Subcutaneous adipose tissue (tissue), 4 donors: Measurements from ENCODE around the gene ARMC7. TPM values are rescaled to one million over a fixed set of nuclear protein-coding genes. Genes with fewer than 3 reads are reported as not detected.

Experiments
- total RNA-seq, 4 donors: library from RNA; depleted of rRNA; stranded (reverse); fragments of >200 nt; gene quantifications; one replicate each; pipeline ENCODE4 v1.1.0, GENCODE V29; 2016
- TF ChIP-seq, protein P1 (sequence below): fragments of 450-650 bp; IDR thresholded peaks from one replicate; pipeline ENCODE4 v1.5.1; 2016; ENCODE audit warnings: low read depth, mild to moderate bottlenecking, control low read depth, antibody characterized with exemption, moderate library complexity

Gene ARMC7
- total RNA-seq, 4 donors from 2014 or later, result 3.1 to 7.0 (median 6.1) TPM

DNA sequence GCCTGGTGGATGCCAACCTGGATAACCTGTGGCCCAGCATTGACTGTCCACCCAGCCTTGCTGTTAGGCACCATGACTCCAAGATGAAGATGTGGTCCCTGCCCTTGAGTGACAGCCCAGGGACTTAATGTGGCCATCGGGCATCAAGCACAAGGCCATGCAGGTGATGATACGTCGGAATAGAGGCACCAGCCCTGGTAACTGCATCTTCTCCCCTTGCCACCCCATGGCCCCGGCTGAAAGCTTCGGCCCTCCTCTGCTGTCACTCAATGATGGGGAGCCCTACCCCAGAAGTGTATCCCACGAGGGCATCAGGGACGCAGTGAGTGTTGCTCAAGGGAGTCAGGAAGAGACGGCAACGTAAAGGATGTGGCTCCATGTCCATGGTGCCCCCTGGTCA lies 19.8 kb downstream of the ARMC7 start:
- TF ChIP-seq, protein P1, sequence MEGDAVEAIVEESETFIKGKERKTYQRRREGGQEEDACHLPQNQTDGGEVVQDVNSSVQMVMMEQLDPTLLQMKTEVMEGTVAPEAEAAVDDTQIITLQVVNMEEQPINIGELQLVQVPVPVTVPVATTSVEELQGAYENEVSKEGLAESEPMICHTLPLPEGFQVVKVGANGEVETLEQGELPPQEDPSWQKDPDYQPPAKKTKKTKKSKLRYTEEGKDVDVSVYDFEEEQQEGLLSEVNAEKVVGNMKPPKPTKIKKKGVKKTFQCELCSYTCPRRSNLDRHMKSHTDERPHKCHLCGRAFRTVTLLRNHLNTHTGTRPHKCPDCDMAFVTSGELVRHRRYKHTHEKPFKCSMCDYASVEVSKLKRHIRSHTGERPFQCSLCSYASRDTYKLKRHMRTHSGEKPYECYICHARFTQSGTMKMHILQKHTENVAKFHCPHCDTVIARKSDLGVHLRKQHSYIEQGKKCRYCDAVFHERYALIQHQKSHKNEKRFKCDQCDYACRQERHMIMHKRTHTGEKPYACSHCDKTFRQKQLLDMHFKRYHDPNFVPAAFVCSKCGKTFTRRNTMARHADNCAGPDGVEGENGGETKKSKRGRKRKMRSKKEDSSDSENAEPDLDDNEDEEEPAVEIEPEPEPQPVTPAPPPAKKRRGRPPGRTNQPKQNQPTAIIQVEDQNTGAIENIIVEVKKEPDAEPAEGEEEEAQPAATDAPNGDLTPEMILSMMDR, result no peak

DNA sequence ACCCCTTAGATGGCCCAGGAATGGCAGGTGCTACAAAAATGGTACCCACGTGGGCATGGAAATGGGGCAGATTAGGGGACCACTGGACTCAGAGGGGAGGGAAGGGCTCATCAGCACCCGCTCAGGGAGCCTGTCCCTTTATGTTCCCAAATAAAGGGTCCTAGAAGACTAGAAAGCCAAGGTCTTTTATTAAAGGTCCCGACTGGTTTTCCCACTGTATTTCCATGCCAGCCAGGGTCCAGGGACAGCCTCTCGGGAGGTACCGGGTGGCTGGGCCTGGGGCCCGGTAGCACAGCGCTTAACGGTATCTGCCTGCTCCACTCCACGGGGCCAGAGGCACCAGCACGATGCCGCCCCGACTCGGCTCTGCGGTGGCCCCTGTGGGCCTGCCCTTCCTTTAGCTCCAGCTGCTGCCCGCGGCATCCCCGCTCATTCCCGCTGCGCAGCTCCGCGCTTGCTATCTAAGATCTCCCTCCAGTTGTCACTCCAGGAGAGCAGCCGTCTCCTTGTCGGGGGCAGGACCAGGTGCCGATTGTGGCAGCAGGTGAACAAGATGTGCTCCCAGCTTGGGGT lies 20.4 kb downstream of the ARMC7 start:
- TF ChIP-seq, protein P1, result no peak

DNA sequence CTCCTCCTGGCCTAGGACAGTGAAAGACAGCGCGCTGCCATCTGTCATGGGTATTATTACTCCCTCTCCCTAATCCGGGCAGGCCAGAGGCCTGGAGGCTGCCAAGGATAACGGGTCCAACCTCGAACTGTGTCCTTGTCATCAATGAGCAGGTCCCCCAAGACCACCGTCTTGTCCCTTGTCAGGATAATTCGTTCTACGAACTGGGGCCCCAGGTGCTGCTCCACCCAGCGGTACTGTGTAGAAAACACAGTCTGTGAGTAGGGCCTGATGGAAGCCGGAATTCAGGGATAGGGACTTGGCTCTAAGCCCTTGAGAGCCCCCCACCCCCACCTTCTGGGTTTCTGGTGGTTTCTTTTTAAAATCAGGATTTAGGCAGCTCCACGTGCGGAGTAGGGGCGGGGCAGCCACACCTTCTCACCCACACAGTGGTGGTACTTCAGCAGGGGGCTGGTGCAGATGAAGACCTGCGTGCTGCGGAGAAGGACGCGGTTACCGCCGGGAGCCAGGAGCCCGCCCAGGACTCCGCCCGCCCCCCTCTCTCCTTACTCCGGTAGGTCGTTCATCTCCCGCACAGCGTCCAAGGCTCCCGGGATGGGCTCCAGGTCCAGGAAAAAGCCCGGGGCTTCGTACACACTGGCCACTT lies 21.0 kb downstream of the ARMC7 start:
- TF ChIP-seq, protein P1, result no peak

DNA sequence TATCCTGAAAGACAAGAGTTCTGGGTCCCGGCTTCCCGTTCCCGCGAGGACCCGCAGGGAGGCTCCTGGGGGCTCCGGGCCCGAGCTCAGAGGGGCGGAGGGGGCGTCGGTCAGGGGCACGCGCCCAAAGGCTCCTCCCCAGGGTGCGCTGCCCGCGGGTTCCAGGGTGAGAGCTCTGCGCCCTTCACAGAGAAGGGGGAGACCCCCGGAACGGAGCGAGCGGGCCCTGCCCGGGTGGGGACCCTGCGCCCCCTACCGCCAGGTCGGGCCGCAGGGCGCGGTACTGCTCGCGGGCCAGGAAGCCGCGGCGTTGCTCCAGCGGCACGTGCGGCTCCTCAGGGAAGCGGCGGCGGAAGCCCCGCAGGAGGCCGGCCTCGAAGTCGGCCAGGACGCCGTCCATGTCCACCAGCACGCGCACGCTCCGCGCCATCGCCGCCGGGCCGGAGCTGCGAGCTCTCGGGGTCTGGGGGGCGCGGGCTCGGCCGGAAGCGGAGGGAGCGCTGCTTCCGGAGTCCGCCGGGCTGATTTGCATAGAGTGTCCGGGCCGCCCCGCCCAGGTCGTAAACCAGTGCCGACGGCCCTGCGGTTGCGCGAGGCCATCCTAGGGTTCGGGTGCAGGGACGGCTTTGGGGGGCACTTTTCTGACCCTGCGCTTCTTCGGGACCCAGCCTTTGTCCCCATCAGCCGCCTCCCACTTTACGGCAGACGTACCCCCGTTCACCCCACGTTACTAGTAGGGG lies 21.7 kb downstream of the ARMC7 start, which contains the start of gene NT5C:
TSS of gene NT5C (minus strand) at position 465 of the 740 bp plus-strand sequence. CDS start at position 430, 35 bp downstream.
- TF ChIP-seq, protein P1, result no peak

DNA sequence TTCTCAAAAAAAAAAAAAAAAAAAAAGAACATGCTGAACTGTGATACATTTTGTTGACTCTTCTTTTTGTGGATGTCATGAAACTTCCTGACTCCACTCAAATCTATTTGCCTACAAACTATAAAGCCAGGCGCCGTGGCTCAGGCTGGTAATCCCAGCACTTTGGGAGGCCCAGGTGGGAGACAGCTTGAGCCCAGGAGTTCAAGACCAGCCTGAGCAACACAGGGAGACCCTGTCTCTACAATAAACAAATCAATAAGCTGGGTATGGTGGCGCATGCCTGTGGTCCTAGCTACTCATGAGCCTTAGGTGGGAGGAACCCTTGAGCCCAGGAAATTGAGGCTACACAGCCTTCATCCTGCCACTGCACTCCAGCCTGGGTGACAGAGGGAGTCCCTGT lies 23.2 kb downstream of the ARMC7 start:
- TF ChIP-seq, protein P1, result no peak

DNA sequence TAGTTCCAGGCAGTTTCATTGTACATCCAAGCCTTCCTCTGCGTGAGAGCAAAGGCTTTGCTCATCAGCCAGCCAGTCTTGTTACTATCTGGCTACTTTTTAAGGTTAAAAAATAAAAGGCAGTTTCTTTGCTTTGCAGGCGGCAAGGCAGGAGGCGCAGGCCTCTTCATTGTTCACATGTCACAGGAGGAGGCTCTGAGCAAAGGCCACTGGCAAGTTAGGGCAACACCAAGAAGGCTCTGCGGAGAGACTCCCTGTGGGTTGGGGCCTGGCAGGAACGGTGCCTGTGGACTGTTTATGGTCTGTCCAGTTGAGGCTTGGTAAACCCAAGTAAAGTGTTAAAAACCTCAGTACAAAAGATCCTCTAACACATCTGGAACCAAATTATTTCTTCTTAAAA lies 25.7 kb downstream of the ARMC7 start:
- TF ChIP-seq, protein P1, result no peak

DNA sequence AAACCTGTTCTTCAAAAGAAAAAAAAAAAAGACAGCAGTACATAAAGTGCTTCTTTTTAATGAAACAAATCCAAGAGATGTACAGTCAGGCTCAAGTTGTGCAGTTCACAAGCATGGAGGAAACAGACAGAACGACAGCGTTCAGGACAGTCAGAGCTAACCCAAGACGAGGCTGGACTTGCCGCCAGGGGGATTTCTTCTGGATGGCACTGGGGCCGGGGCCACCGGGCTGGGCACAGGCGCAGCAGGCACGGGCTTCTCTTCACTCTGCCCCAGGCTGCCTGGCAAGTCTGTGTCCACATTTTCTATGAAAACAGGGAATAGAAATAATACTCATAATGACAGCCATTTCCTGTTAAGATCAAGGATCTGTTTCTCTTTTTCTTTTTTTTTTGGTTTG lies 26.2 kb downstream of the ARMC7 start:
- TF ChIP-seq, protein P1, result no peak
